Astrocyte (in vitro differentiated cells and primary cell): ENCODE data around the gene RASGRP2. TPM values are rescaled to one million over a fixed set of nuclear protein-coding genes. Genes with fewer than 3 reads are reported as not detected.

Source experiments
- DNase-seq: peaks from one replicate; pipeline ENCODE4 v3.0.0-alpha.2; 2010; ENCODE audit warnings: low read depth
- FAIRE-seq: peaks from 2 replicates; lab custom pipeline; 2011; peaks lifted over from hg19 to GRCh38; lab: Jason Lieb, UNC
- H2AFZ ChIP-seq: 2 replicates; pipeline ENCODE4 v1.6.0; 2012; ENCODE audit warnings: low read depth, low read length, inconsistent platforms
- H3K27ac ChIP-seq: 2 replicates; pipeline ENCODE4 v1.5.1; 2011; ENCODE audit warnings: low read depth, low read length, inconsistent platforms
- H3K27me3 ChIP-seq: 2 replicates; pipeline ENCODE4 v1.6.0; 2011; ENCODE audit warnings: low read length, inconsistent platforms; ENCODE audit not compliant: insufficient read depth
- H3K36me3 ChIP-seq: 2 replicates; pipeline ENCODE4 v1.5.1; 2011; ENCODE audit warnings: low read length, inconsistent platforms; ENCODE audit not compliant: insufficient read depth
- H3K4me1 ChIP-seq: 2 replicates; pipeline ENCODE4 v1.5.1; 2011; ENCODE audit warnings: low read length, inconsistent platforms; ENCODE audit not compliant: insufficient read depth
- H3K4me2 ChIP-seq: 2 replicates; pipeline ENCODE4 v1.6.0; 2012; ENCODE audit warnings: low read length, inconsistent platforms
- H3K4me3 ChIP-seq: 2 replicates; pipeline ENCODE4 v1.5.1; 2011; ENCODE audit warnings: low read depth, mild to moderate bottlenecking, low read length, inconsistent platforms; ENCODE audit not compliant: insufficient read depth
- H3K79me2 ChIP-seq: 2 replicates; pipeline ENCODE4 v1.6.0; 2012; ENCODE audit warnings: mild to moderate bottlenecking, low read length, inconsistent platforms; ENCODE audit not compliant: insufficient read depth
- H3K9ac ChIP-seq: 2 replicates; pipeline ENCODE4 v1.6.0; 2012; ENCODE audit warnings: mild to moderate bottlenecking, low read length, inconsistent platforms
- H3K9me3 ChIP-seq: 2 replicates; pipeline ENCODE4 v1.5.1; 2012; ENCODE audit warnings: low read depth, mild to moderate bottlenecking, low read length, inconsistent platforms; ENCODE audit not compliant: insufficient read depth
- H4K20me1 ChIP-seq: 2 replicates; pipeline ENCODE4 v1.6.0; 2012; ENCODE audit warnings: low read length, inconsistent platforms; ENCODE audit not compliant: insufficient read depth
- H3K27ac Mint-ChIP-seq: one replicate; pipeline ENCODE4 v1.8.0; 2021; ENCODE audit warnings: mild to moderate bottlenecking, mixed read lengths; ENCODE audit not compliant: unreplicated experiment
- H3K27me3 Mint-ChIP-seq: one replicate; pipeline ENCODE4 v1.8.0; 2021; ENCODE audit warnings: low read depth, mixed read lengths; ENCODE audit not compliant: unreplicated experiment
- H3K36me3 Mint-ChIP-seq: one replicate; pipeline ENCODE4 v1.8.0; 2021; ENCODE audit warnings: low read depth, mixed read lengths; ENCODE audit not compliant: unreplicated experiment
- H3K4me1 Mint-ChIP-seq: one replicate; pipeline ENCODE4 v1.8.0; 2021; ENCODE audit warnings: low read depth, mixed read lengths; ENCODE audit not compliant: unreplicated experiment
- H3K4me3 Mint-ChIP-seq: one replicate; pipeline ENCODE4 v1.8.0; 2021; ENCODE audit warnings: mild to moderate bottlenecking, moderate library complexity, mixed read lengths; ENCODE audit not compliant: unreplicated experiment
- H3K9me3 Mint-ChIP-seq: one replicate; pipeline ENCODE4 v1.8.0; 2021; ENCODE audit warnings: mild to moderate bottlenecking, mixed read lengths; ENCODE audit not compliant: unreplicated experiment
- CTCF ChIP-seq: IDR thresholded peaks from 2 replicates; pipeline ENCODE4 v1.5.1; 2011; ENCODE audit warnings: low read depth, mild to moderate bottlenecking, inconsistent platforms, low read length, moderate library complexity; ENCODE audit not compliant: insufficient read depth
- EZH2 ChIP-seq: IDR thresholded peaks from 2 replicates; pipeline ENCODE4 v1.6.1; 2012; ENCODE audit warnings: mild to moderate bottlenecking, low read length, inconsistent platforms; ENCODE audit not compliant: insufficient read depth
- total RNA-seq: library from RNA; stranded (reverse); gene quantifications from 2 replicates; pipeline ENCODE4 v1.2.1, GENCODE V29; 2021

RASGRP2 gene
- total RNA-seq, 1 donor from 2014 or later = 3.9 TPM

DNA sequence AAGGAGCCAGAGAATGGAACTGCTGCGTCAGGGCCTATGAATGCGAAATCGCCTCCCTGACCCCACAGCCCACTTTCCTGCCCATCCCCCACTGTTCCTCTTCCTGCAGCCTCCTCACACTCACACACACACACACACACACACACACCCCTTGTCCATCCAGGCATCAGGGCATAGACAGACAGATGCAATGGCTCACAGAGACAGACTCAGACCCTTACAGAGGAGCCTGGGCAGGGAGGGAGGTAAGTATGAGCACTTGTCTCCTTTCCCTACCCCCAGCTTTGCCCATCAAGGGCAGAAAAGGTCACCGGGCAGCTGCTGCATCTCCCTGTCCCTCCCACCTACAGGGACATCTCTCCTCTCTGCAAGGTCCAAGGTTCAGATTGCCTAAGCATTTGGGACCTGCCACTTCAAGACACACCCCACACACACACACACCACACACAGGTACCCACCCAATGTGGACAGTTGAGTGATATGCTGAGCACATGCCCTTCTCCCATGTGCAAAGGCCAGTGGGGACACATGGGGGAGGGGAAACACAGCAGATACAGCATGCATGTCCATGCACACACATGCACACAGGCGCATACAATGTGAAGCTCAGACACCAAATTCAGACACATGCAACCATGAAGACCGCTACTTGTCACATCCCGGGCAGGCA, 18.9 kb downstream of the RASGRP2 start:
- Histone ChIP-seq H3K4me2 (no peak overlapping the region), H3K27me3 (peaks cover 33% of the 10 kb centered on the region), H3K9me3 (no peaks in the 10 kb centered on the region), H3K36me3 (no peaks in the 10 kb centered on the region), H3K9ac (no peak overlapping the region), H3K79me2 (no peaks in the 10 kb centered on the region), H3K27ac (no peak overlapping the region), H3K4me1 (peaks cover 3% of the 10 kb centered on the region), H4K20me1 (no peaks in the 10 kb centered on the region), H2AFZ (no peak overlapping the region), H3K4me3 (no peak overlapping the region)
- FAIRE-seq = no peak
- DNase-seq = no peak
- no peaks in the 10 kb centered on the region for H3K4me1 Mint-ChIP-seq
- no peak overlapping the region for H3K4me3 Mint-ChIP-seq
- H3K27ac Mint-ChIP-seq = no peak overlapping the region
- TF ChIP-seq EZH2 = no peak
- TF ChIP-seq CTCF = no peak
- H3K9me3 Mint-ChIP-seq = no peaks in the 10 kb centered on the region
- no peaks in the 10 kb centered on the region for H3K36me3 Mint-ChIP-seq
- peaks cover 51% of the 10 kb centered on the region for H3K27me3 Mint-ChIP-seq

- H4K20me1 ChIP-seq = no peaks in the 10 kb centered on the region
- no peaks in the 10 kb centered on the region for H3K4me1 Mint-ChIP-seq
- no peak overlapping the region for H3K27ac ChIP-seq
- peak overlapping the region; percentile 72 for H3K4me3 Mint-ChIP-seq
- H3K4me2 ChIP-seq = no peak overlapping the region
- H3K27me3 ChIP-seq = peaks cover 37% of the 10 kb centered on the region
- TF ChIP-seq EZH2 = no peak
- TF ChIP-seq CTCF = no peak
- DNase-seq (no peak), FAIRE-seq (no peak)
- H3K27me3 Mint-ChIP-seq = peaks cover 56% of the 10 kb centered on the region
- no peak overlapping the region for H3K4me3 ChIP-seq
- peaks cover 3% of the 10 kb centered on the region for H3K4me1 ChIP-seq
- H2AFZ ChIP-seq = no peak overlapping the region
- H3K9me3 Mint-ChIP-seq = no peaks in the 10 kb centered on the region
- H3K79me2 ChIP-seq = no peaks in the 10 kb centered on the region
- no peak overlapping the region for H3K27ac Mint-ChIP-seq
- no peaks in the 10 kb centered on the region for H3K36me3 Mint-ChIP-seq
- no peaks in the 10 kb centered on the region for H3K9me3 ChIP-seq
- H3K36me3 ChIP-seq = no peaks in the 10 kb centered on the region
- no peak overlapping the region for H3K9ac ChIP-seq
Observed at GRCh38 chr11:64723907-64724862, 19.8 kb downstream of the RASGRP2 start.
